ENCODE data around the gene CLRN2.
"Not testable (repeated sequence)": the region's sequence is repeated elsewhere in the genome, so short reads cannot be mapped to it uniquely, and the experiment has no call there.

Gene CLRN2

GRCh38 chr4:17544205-17544604 lies 29.2 kb downstream of the CLRN2 start:
- DNase-seq (ENCODE audit: low read depth in 2 of 3, low spot score in 1 of 3), result no peak

GRCh38 chr4:17544831-17545234 lies 29.9 kb downstream of the CLRN2 start:
- DNase-seq (ENCODE audit: low read depth in 2 of 3, low spot score in 1 of 3), result no peak

- DNase-seq (ENCODE audit: low read depth in 2 of 3, low spot score in 1 of 3), result no peak
These were observed 30.6 kb downstream of the CLRN2 start for GRCh38 chr4:17545374-17546140.

GRCh38 chr4:17546222-17546621 lies 31.3 kb downstream of the CLRN2 start:
- DNase-seq (ENCODE audit: low read depth in 2 of 3, low spot score in 1 of 3), result no peak

GRCh38 chr4:17546678-17547077 lies 31.7 kb downstream of the CLRN2 start:
- no peak for DNase-seq (ENCODE audit: low read depth in 2 of 3, low spot score in 1 of 3)

GRCh38 chr4:17550549-17550948 lies 35.6 kb downstream of the CLRN2 start:
- DNase-seq (ENCODE audit: low read depth in 2 of 3, low spot score in 1 of 3), result no peak

- no peak for DNase-seq (ENCODE audit: low read depth in 2 of 3, low spot score in 1 of 3)
These were observed 37.5 kb downstream of the CLRN2 start for GRCh38 chr4:17552427-17552826.

GRCh38 chr4:17554568-17554967 lies 39.6 kb downstream of the CLRN2 start:
- DNase-seq (ENCODE audit: low read depth in 2 of 3, low spot score in 1 of 3), result no peak

- no peak for DNase-seq (ENCODE audit: low read depth in 2 of 3, low spot score in 1 of 3)
These were observed 41.5 kb downstream of the CLRN2 start for GRCh38 chr4:17556498-17556897.

GRCh38 chr4:17557880-17558279 lies 42.9 kb downstream of the CLRN2 start:
- no peak for DNase-seq (ENCODE audit: low read depth in 2 of 3, low spot score in 1 of 3)

GRCh38 chr4:17558941-17559708 lies 44.2 kb downstream of the CLRN2 start:
- DNase-seq (ENCODE audit: low read depth in 2 of 3, low spot score in 1 of 3), result no peak

- DNase-seq (ENCODE audit: low read depth in 2 of 3, low spot score in 1 of 3), result no peak
These were observed 44.7 kb downstream of the CLRN2 start for GRCh38 chr4:17559709-17560048.

- DNase-seq (ENCODE audit: low read depth in 2 of 3, low spot score in 1 of 3), result no peak
These were observed 45.2 kb downstream of the CLRN2 start for GRCh38 chr4:17560065-17560673.

- no peak for DNase-seq (ENCODE audit: low read depth in 2 of 3, low spot score in 1 of 3)
These were observed 46.4 kb downstream of the CLRN2 start for GRCh38 chr4:17561195-17561909.

- no peak for DNase-seq (ENCODE audit: low read depth in 2 of 3, low spot score in 1 of 3)
These were observed 47.2 kb downstream of the CLRN2 start for GRCh38 chr4:17562157-17562556.

- no peak for DNase-seq (ENCODE audit: low read depth in 2 of 3, low spot score in 1 of 3)
These were observed 50.9 kb downstream of the CLRN2 start for GRCh38 chr4:17565846-17566245.

- no peak for DNase-seq (ENCODE audit: low read depth in 2 of 3, low spot score in 1 of 3)
These were observed 52.3 kb downstream of the CLRN2 start for GRCh38 chr4:17567271-17567670.

GRCh38 chr4:17574206-17574605 lies 59.2 kb downstream of the CLRN2 start:
- no peak for DNase-seq (ENCODE audit: low read depth in 2 of 3, low spot score in 1 of 3)

- DNase-seq (ENCODE audit: low read depth in 2 of 3, low spot score in 1 of 3), result not testable (repeated sequence)
These were observed 60.2 kb downstream of the CLRN2 start for GRCh38 chr4:17575177-17575576.

All from stimulated activated CD4-positive, alpha-beta T cell treated with anti-CD3 and anti-CD28 coated beads, Interleukin-12 subunit alpha, Interleukin-12 subunit beta, amount 100 ng/mL, for 48 hours (primary cell).